Midbrain (tissue), 1 donor: ENCODE results near the gene TMEM130.

ENCODE experiments used
- DNase-seq: peaks from one replicate; lab custom pipeline; 2025; lab: John Stamatoyannopoulos, UW

TMEM130 gene

DNA sequence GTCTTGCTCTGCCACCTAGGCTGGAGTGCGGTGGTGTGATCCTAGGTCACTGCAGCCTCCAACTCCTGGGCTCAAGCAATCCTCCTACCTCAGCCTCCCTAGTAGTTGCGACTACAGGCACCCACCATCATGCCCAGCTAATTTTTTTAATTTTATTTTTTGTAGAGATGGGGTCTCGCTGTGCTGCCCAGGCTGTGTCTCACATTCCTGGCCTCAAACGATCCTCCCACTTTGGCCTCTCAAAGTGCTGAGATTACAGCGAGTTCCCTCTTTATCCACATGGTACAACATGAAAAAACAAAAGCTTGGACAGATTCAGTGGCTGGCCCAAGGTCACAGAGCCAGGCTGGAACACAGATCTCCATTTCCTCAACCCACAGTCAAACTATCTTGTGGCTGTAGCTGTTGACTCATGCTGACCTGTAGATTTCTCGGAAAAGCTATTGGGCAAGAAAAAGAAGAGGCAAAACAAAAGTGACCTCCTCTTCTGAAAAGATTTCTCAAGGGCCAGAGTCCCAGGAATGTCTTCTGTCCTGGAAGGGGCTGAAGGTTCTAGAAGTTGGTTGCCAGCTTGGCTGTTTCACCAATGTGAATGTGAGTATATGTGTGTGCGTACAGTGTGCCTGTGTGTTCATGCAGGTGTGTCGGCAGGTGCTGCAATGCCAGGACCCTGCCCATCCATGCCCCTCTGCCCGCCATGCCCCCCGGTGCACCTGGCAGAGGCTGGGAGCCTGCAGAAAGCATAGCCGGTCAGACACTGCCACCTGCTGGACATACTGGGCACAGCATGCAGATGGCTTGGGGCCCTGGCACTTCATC lies 28.4 kb downstream of the TMEM130 start:
- DNase-seq, result peak; percentile 56

DNA sequence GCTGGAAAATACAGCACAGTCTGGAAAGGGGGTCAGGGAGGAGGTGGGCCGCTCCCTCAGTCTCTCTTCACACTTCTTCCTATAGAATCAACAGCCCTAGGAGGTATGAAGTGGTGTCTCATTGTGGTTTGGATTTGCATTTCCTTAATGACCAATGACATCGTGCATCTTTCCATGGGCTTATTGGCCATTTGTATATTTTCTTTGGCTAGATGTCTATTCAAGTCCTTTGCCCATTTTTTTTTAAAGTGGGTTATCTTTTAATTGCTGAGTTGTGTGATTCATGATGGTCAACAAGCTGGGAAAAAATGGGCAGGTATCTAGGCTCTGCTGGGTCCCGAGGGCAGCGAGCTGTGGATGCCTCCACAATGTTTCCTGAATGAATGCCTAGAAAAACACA lies 29.1 kb downstream of the TMEM130 start:
- DNase-seq, result no peak

DNA sequence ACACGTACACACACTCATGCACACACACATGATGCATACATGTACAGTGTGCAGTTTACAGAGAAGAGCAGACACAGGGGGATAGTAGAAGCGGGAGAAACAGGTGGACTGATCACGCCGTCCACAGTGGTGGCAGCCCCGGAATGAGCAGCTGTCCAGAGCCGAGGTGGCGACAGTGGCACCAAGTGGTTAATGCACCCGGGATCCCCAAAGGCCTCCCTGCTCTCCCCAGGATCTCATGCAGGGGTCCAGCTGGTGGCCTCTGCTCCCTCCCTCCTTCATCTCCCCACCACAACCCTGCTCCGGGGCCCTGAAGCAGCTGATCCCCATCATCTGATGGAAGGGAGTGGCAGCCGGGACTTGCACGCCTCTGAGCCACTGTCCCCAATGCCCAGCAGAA lies 29.7 kb downstream of the TMEM130 start:
- DNase-seq, result no peak

- no peak for DNase-seq
Observed at GRCh38 chr7:98837630-98837972, 32.2 kb downstream of the TMEM130 start.

GRCh38 chr7:98836811-98837629 lies 32.8 kb downstream of the TMEM130 start:
- no peak for DNase-seq

GRCh38 chr7:98834949-98835348 lies 34.9 kb downstream of the TMEM130 start:
- DNase-seq, result no peak

DNA sequence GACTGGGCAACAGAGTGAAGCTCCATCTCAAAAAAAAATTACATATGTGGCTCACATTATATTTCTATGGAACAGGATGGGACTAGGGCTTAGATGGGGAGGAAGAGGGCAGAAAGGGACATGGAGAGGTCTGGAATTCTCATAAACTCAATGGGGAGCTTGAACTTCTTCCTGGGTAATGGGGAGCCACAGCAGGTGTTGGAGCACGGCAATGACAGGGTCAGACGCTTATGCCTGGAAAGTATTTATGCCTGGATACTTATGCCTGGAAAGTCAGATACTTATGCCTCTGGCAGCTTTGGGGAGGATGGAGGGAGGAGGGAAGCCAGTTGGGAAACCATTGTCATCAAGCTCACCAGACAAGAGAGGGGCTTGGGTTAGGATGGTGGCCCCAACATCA lies 36.8 kb downstream of the TMEM130 start:
- DNase-seq, result no peak

- DNase-seq, result no peak
Observed at GRCh38 chr7:98831641-98832221, 38.1 kb downstream of the TMEM130 start.

DNA sequence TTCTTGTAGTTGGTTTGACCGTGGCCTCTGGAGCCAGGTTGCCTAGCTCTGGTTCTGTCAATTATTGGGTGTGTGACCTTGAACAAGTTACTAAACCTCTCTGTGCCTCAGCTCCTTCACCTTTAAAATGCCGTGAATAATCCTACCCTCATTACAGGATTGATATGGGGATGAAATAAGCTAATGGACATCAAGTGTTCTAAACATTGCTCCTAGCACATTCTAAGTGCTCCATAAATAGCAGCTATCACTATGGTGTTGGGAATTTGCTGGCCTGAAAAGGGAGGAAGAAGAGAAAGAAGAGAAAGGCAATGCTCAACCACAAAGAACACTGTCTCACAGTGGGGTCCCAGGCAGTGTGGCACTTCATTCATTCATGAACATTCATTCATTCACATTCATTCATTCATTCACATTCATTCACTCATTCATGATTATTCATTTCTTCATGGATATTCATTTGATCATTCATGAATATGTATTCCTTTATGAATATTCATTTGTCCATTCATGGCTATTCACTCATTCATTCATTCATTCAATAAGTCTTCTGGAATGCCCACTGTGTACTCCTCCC lies 38.8 kb downstream of the TMEM130 start:
- DNase-seq, result no peak

GRCh38 chr7:98828368-98828767 lies 41.4 kb downstream of the TMEM130 start:
- no peak for DNase-seq

DNA sequence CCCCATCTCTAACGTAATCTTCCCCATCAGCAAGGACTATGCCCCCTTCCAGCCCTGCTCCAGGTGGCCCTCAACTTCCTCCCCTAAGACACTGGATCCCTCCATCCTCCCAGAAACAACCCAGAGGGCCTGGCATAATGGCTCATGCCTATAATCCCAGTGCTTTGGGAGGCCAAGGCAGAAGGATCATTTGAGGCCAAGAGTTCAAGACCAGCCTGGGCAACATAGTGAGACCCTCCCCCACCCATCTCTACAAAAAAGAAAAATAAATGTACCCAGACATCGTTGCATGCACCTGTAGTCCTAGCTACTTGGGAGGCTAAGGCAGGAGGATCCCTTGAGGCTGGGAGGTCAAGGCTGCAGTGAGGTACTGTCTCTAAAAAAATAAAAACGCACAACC lies 42.6 kb downstream of the TMEM130 start:
- DNase-seq, result no peak

DNA sequence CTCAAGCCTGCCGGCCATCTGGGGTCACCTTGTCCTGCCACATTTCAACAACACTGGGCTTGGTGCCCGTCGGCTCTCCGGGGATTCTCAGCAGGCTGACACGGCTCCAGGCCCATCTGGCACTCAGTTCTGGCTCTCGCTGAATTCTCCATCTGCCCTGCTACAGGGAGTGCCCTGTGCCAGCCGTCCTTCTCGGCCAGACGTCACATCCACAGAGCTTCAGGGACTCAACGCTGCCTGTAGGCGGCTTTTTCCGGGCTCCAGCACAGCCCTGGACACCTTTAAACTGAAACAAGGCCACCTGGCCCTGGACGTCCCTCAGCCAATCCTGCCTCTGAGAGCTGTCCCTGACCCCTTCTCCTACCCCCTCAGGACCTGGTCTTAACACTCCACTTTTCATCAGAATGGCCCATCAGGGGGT lies 43.0 kb downstream of the TMEM130 start:
- DNase-seq, result peak; percentile 28

- DNase-seq, result peak; percentile 14
Observed at GRCh38 chr7:98826387-98826786, 43.4 kb downstream of the TMEM130 start.

DNA sequence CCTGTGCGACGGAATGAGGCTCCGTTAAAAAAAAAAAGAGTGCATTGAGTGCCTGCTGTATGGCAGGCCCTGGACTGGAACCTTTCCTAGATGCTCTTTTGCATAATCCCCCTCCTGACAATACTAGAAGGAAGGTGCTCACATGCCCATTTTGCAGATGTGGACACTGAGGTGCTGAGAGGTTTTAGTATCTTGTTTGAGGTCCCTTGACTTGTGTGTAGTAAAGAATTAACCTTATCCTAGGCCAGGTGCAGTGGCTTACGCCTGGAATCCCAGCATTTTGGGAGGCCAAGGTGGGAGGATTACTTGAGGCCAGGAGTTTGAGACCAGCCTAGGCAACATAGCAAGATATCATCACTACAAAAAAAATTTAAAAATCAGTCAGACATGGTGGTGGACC lies 46.6 kb downstream of the TMEM130 start:
- DNase-seq, result no peak

GRCh38 chr7:98821348-98821747 lies 48.5 kb downstream of the TMEM130 start:
- no peak for DNase-seq

- no peak for DNase-seq
Observed at GRCh38 chr7:98816967-98817710, 52.7 kb downstream of the TMEM130 start.

GRCh38 chr7:98816241-98816640 lies 53.6 kb downstream of the TMEM130 start:
- DNase-seq, result no peak

DNA sequence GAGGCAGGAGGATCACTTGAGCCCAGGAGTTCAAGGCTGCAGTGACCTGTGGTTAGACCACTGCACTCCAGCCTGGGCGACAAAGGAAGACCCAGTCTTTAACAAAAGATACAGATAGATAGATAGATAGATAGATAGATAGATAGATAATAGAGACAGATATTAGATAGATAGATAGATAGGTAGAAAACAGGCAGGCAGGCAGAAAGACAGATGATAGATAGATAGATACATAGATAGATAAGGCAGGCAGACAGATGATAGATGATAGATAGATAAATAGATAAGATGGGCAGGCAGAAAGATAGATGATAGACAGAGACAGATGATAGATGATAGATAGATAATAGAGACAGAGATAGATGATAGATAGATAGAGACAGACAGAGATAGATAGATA lies 54.5 kb downstream of the TMEM130 start:
- no peak for DNase-seq

GRCh38 chr7:98811299-98811698 lies 58.5 kb downstream of the TMEM130 start:
- DNase-seq, result no peak

DNA sequence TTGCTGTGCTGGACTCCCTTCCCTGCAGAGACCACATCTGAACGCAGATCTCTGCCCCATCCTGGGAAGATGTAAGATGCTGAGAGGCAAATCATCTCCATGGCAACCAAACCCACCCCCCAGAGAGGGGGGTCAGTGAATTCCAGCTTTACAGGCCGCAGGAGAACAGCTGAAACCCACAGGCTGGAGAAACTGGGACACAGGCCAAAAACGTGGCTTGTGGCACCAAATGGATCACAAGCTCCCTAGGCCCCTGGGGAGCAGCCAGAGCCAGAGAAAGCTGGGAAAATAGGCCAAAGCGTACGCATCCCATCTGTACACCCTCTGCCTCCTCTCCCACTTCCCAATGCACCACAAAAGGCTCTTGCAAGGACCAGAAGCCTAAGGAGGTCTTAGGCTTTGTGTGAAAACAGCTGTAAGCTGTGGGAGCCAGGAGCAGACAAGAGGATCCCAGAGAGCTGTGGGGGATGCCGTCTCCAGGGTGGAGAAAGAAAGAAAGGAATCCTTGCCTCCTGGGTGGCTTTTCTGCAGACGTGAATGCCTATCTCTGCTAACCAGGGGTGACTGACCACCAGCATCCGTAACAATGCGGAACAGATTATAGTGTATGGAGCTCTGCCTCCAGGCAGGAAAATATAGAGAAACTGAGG lies 59.5 kb downstream of the TMEM130 start:
- peak; percentile 17 for DNase-seq

DNA sequence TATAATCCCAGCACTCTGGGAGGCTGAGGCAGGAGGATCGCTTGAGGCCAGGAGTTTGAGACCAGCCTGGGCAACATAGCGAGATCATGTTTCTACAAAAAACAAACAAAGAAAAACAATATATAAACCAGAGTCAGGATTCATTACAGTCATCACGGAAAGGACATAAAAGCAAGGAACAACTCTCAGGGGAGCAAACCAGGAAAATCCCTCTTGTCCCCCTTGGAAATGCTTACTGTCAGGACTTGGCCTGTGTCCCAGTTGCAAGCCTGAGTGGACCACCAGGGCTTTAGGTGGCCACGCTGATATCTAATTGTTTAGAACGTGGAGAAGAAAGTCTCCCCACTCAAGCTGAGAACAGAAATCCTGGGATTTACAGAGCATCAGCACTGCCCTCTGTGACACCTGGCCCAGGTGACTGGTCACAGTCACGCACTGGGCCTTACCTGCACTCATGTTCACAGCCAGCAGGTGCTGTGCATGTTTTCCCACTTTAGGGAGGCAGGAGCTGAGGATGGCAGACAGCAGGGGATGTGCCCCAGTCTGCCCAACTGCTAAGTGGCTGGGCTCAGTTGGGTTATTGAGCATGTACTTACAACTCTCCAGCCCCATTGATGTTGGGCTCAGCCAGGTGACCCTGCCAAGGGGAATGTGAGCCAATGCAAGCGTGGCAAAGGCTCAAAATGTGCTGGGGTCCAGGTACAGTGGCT lies 60.9 kb downstream of the TMEM130 start:
- DNase-seq, result no peak
